NCI-H774 (cell line): ENCODE data around the gene SOX2.

Experiments
- DNase-seq: peaks from one replicate; lab custom pipeline; 2025; lab: John Stamatoyannopoulos, UW

SOX2 gene

GRCh38 chr3:181722766-181723425, 11.2 kb downstream of the SOX2 start:
- DNase-seq, result no peak

GRCh38 chr3:181723625-181724191, 12.0 kb downstream of the SOX2 start:
- DNase-seq, result no peak

- no peak for DNase-seq
Observed at GRCh38 chr3:181724192-181724965, 12.7 kb downstream of the SOX2 start.

GRCh38 chr3:181725131-181725731, 13.5 kb downstream of the SOX2 start:
- DNase-seq, result no peak

- DNase-seq, result no peak
Observed at GRCh38 chr3:181725830-181726229, 14.1 kb downstream of the SOX2 start.

GRCh38 chr3:181726351-181727330, 14.9 kb downstream of the SOX2 start:
- DNase-seq, result peak; percentile 96

GRCh38 chr3:181727341-181728032, 15.8 kb downstream of the SOX2 start:
- peak; percentile 81 for DNase-seq

- peak; percentile 38 for DNase-seq
Observed at GRCh38 chr3:181728470-181729340, 17.0 kb downstream of the SOX2 start.

- DNase-seq, result no peak
Observed at GRCh38 chr3:181729341-181729869, 17.7 kb downstream of the SOX2 start.

GRCh38 chr3:181730316-181730715, 18.6 kb downstream of the SOX2 start:
- no peak for DNase-seq

GRCh38 chr3:181730934-181731333, 19.2 kb downstream of the SOX2 start:
- DNase-seq, result no peak

- peak; percentile 21 for DNase-seq
Observed at GRCh38 chr3:181735911-181736310, 24.2 kb downstream of the SOX2 start.

- DNase-seq, result no peak
Observed at GRCh38 chr3:181738551-181738950, 26.8 kb downstream of the SOX2 start.

- no peak for DNase-seq
Observed at GRCh38 chr3:181739628-181740027, 27.9 kb downstream of the SOX2 start.

- DNase-seq, result no peak
Observed at GRCh38 chr3:181741417-181741816, 29.7 kb downstream of the SOX2 start.

GRCh38 chr3:181752202-181752671, 40.5 kb downstream of the SOX2 start:
- peak; percentile 36 for DNase-seq

- DNase-seq, result peak; percentile 17
Observed at GRCh38 chr3:181753391-181753790, 41.7 kb downstream of the SOX2 start.

- DNase-seq, result peak; percentile 61
Observed at GRCh38 chr3:181755959-181756358, 44.2 kb downstream of the SOX2 start.

- peak; percentile 23 for DNase-seq
Observed at GRCh38 chr3:181756645-181757297, 45.0 kb downstream of the SOX2 start.
